ENCODE measurements around the gene GAREM2.

The GAREM2 gene

GRCh38 chr2:26230806-26231205 is 57.9 kb downstream of the GAREM2 start:
- DNase-seq (ENCODE audit: low read depth in 2 of 3, low spot score in 1 of 3): no peak

GRCh38 chr2:26235089-26235488 is 62.2 kb downstream of the GAREM2 start:
- DNase-seq (ENCODE audit: low read depth in 2 of 3, low spot score in 1 of 3): no peak

- DNase-seq (ENCODE audit: low read depth in 2 of 3, low spot score in 1 of 3): no peak
Observed at GRCh38 chr2:26237868-26238267, 65.0 kb downstream of the GAREM2 start.

GRCh38 chr2:26238311-26238958 is 65.5 kb downstream of the GAREM2 start:
- no peak for DNase-seq (ENCODE audit: low read depth in 2 of 3, low spot score in 1 of 3)

All from stimulated activated CD4-positive, alpha-beta T cell treated with anti-CD3 and anti-CD28 coated beads, Interleukin-12 subunit alpha, Interleukin-12 subunit beta, amount 100 ng/mL, for 48 hours (primary cell).